Central memory CD8-positive, alpha-beta T cell (primary cell): ENCODE measurements around the gene P2RX7.

Experiments
- ATAC-seq: fragments of 150-1000 bp; cut with Tn5 transposase; replicated peaks from 2 replicates; pipeline ENCODE4 v1.10.0; 2022; ENCODE audit warnings: mild to moderate bottlenecking, moderate FRiP score, moderate number of reproducible peaks; ENCODE audit not compliant: poor library complexity, severe bottlenecking; ENCODE audit errors: extremely low read depth
- DNase-seq, 2 donors: peaks; one replicate each; pipeline ENCODE4 v3.0.0; 2021; ENCODE audit warnings: low spot score in 2 of 2
- H3K27ac Mint-ChIP-seq: one replicate; pipeline ENCODE4 v1.8.0; 2022; ENCODE audit warnings: low read depth, mild to moderate bottlenecking, moderate library complexity, mixed read lengths
- H3K27me3 Mint-ChIP-seq: one replicate; pipeline ENCODE4 v1.8.0; 2022; ENCODE audit warnings: mixed read lengths
- H3K36me3 Mint-ChIP-seq: one replicate; pipeline ENCODE4 v1.8.0; 2022; ENCODE audit warnings: mild to moderate bottlenecking, moderate library complexity, mixed read lengths; ENCODE audit not compliant: insufficient read depth
- H3K4me1 Mint-ChIP-seq: one replicate; pipeline ENCODE4 v1.8.0; 2022; ENCODE audit warnings: mixed read lengths
- H3K4me3 Mint-ChIP-seq: one replicate; pipeline ENCODE4 v1.8.0; 2022; ENCODE audit warnings: mild to moderate bottlenecking, moderate library complexity, mixed read lengths
- H3K9me3 Mint-ChIP-seq: one replicate; pipeline ENCODE4 v1.8.0; 2022; ENCODE audit warnings: mixed read lengths

P2RX7 gene

DNA sequence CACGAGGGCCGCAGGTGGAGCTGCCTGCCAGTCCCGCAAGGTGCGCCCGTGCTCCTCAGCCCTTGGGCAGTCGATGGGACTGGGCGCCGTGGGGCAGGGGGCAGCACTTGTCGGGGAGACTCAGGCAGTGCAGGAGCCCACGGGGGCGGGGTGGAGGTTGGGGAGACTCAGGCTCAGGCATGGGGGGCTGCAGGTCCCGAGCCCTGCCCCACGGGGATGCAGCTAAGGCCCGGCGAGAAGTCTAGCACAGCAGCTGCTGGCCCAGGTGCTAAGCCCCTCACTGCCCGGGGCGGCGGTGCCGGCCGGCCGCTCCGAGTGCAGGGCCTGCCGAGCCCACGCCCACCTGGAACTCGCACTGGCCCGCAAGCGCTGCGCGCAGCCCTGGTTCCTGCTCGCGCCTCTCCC, 39.2 kb upstream of the P2RX7 start:
- Mint-ChIP-seq H3K4me1 (peaks cover 58% of the 10 kb centered on the region), H3K9me3 (no peaks in the 10 kb centered on the region), H3K4me3 (no peak overlapping the region), H3K36me3 (peaks cover 4% of the 10 kb centered on the region), H3K27me3 (no peaks in the 10 kb centered on the region), H3K27ac (no peak overlapping the region)
- ATAC-seq (no peak), DNase-seq (no peak)

DNA sequence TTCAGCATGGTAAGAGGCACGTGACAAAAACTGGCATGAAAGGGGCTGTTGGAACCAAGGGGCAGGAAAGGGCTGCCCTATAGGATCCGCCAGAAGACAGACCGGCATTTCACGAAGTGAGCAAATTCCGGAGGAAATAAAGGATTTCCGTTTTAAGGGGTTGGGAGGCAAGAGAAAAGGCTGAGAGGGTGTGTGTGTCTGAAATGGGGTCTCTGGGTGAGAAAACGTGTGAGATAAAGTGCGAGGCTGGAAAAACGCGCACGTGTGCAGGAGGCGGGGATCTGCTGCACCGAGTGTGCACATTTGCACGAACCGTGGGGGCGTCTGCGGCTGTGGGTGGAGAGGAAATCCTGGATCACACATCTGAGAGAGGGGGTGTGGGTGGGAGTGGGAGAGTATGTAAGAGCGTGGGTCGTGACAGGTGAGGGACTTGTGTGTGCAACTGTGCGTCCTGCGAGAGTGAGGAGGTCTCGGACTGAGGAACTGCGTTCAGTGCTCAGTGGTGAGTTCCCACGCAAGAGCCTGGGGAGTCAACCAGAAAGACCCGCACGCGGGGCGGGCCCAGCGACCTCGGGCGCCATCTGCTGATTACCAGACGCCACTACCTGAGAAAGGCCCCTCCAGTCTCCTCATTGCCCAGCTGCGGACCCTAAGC, 37.0 kb upstream of the P2RX7 start:
- H3K4me1 Mint-ChIP-seq: peaks cover 51% of the 10 kb centered on the region
- H3K4me3 Mint-ChIP-seq: peak overlapping the region; percentile 76

DNA sequence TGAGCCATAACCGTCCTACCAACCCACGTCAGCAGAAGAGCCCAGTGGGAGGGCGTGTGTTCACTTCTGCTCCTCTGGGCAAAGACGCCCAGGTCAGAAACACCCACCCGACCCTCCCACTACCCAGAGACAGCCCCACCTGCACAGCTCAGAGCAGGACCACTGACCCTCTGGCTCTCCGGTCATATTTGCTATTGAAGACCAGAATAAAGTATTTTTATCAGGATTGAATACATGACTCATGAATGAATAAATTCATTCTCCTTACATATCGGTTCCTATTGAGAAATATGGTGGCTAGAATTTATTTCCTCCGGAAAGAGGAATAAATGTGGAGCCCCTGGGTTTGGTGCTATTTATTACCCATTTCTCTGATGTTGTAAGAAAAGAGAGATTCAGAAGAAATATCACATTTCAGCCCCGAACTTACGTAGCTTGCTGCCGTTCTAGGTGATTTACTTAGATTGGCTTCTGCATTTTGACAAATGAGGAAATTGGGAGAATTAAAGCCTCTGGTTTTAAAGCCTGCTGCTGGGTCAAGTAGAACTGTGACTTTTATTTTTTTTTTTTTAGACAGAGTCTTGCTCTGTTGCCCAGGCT, 36.4 kb upstream of the P2RX7 start:
- ATAC-seq (no peak), DNase-seq (no peak)
- Mint-ChIP-seq H3K4me1 (peaks cover 45% of the 10 kb centered on the region), H3K4me3 (peak overlapping the region; percentile 76), H3K27me3 (peaks cover 10% of the 10 kb centered on the region), H3K27ac (peak overlapping the region; percentile 66), H3K36me3 (peaks cover 4% of the 10 kb centered on the region), H3K9me3 (peaks cover 3% of the 10 kb centered on the region)

More for the DNA sequence above, 37.0 kb upstream of the P2RX7 start:
- Mint-ChIP-seq H3K27me3 (peaks cover 10% of the 10 kb centered on the region), H3K27ac (peak overlapping the region; percentile 66), H3K36me3 (peaks cover 4% of the 10 kb centered on the region), H3K9me3 (peaks cover 3% of the 10 kb centered on the region)
- ATAC-seq (peak; percentile 60), DNase-seq (peak; percentile 66 to 72)

DNA sequence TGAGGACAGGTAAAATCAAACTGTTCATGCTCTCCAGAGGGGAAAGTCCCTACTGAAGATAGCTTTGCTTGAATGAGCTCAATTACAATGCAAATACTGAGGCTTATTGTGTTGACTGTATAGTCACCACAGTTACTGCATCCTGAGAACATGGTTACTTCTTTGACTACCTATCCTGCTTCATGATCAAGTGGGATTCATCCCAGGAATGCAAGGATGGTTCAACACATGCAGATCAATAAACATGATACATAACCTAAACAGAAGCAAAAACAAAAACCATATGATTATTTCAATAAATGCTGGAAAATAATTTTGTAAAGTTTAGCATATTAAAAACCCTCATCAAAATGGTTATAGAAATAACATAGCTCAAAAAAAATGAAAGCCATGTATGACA, 32.9 kb upstream of the P2RX7 start:
- peaks cover 10% of the 10 kb centered on the region for H3K27me3 Mint-ChIP-seq
- no peak for DNase-seq
- ATAC-seq: no peak
- peaks cover 17% of the 10 kb centered on the region for H3K4me1 Mint-ChIP-seq
- H3K27ac Mint-ChIP-seq: no peak overlapping the region
- H3K9me3 Mint-ChIP-seq: peaks cover 3% of the 10 kb centered on the region
- H3K36me3 Mint-ChIP-seq: no peaks in the 10 kb centered on the region
- no peak overlapping the region for H3K4me3 Mint-ChIP-seq

GRCh38 chr12:121102307-121102706, 30.4 kb upstream of the P2RX7 start:
- peaks cover 10% of the 10 kb centered on the region for H3K27me3 Mint-ChIP-seq
- H3K4me3 Mint-ChIP-seq: no peak overlapping the region
- H3K36me3 Mint-ChIP-seq: no peaks in the 10 kb centered on the region
- H3K9me3 Mint-ChIP-seq: peaks cover 3% of the 10 kb centered on the region
- DNase-seq: no peak
- no peaks in the 10 kb centered on the region for H3K4me1 Mint-ChIP-seq
- no peak for ATAC-seq
- no peak overlapping the region for H3K27ac Mint-ChIP-seq

DNA sequence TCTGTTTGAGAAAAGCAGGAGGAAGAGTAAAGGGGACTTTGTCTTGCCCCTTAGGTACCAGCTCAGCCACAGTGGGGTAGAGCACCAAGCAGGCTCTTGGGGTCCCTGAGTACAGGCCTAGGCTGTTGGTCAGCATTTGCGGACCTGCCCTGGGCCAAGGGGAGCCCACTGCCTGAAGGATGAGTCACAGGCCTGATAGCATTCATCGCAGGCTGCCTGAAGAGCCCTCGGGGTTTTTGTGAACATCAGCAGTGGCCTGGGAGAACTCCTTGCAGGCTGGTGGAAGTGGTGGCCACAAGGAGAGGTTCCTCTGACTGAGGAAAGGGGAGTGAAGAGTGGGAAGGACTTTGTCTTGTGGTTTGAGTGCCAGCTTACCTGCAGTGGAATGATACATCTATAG, 25.0 kb upstream of the P2RX7 start:
- H3K4me3 Mint-ChIP-seq: no peak overlapping the region

GRCh38 chr12:121108492-121108891, 24.2 kb upstream of the P2RX7 start:
- no peak overlapping the region for H3K27ac Mint-ChIP-seq
- no peak overlapping the region for H3K4me3 Mint-ChIP-seq
- peaks cover 6% of the 10 kb centered on the region for H3K4me1 Mint-ChIP-seq
- no peaks in the 10 kb centered on the region for H3K9me3 Mint-ChIP-seq
- DNase-seq: no peak
- ATAC-seq: no peak
- H3K36me3 Mint-ChIP-seq: no peaks in the 10 kb centered on the region
- H3K27me3 Mint-ChIP-seq: no peaks in the 10 kb centered on the region

More for the DNA sequence above, 25.0 kb upstream of the P2RX7 start:
- H3K27ac Mint-ChIP-seq: no peak overlapping the region
- H3K36me3 Mint-ChIP-seq: no peaks in the 10 kb centered on the region
- H3K4me1 Mint-ChIP-seq: peaks cover 6% of the 10 kb centered on the region
- H3K27me3 Mint-ChIP-seq: no peaks in the 10 kb centered on the region
- DNase-seq (no peak), ATAC-seq (no peak)
- no peaks in the 10 kb centered on the region for H3K9me3 Mint-ChIP-seq

DNA sequence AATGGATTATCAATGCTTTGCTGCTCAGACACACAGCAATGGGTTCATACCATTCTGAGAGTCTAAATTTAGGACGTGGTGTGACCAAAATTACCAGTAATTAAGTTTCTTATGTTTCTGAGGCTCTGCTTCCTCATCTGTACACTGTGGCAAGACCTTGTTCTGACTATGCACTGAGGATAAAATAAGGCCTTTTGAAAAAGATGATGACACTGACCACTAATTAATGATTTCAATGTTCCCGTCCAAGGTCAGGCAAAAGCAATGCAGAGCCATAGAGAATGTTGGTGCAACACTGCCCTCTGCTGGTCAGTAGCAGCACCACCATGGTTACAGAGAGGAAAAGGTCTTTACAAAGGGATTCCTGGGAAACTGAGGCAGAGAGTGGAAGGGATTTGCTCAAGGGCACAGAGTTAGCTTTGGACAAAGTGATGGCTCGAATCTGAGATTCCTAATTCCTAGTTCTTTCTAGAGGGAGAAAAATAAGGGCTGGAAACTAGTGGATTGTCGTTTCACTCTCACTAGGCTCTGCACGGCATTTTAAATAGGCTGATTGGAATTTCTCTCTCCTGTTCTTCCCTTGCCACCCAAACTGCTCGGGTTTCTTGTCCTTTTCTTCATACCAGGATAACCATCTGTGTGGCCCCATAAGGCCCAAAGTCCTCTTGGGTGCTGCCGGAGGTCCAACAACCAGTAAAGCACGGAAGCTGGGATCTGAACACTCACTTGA, 22.3 kb upstream of the P2RX7 start:
- ATAC-seq (no peak), DNase-seq (peak; percentile 29 to 59)
- Mint-ChIP-seq H3K36me3 (no peaks in the 10 kb centered on the region), H3K27ac (no peak overlapping the region), H3K27me3 (no peaks in the 10 kb centered on the region), H3K9me3 (no peaks in the 10 kb centered on the region), H3K4me1 (peaks cover 6% of the 10 kb centered on the region), H3K4me3 (no peak overlapping the region)

DNA sequence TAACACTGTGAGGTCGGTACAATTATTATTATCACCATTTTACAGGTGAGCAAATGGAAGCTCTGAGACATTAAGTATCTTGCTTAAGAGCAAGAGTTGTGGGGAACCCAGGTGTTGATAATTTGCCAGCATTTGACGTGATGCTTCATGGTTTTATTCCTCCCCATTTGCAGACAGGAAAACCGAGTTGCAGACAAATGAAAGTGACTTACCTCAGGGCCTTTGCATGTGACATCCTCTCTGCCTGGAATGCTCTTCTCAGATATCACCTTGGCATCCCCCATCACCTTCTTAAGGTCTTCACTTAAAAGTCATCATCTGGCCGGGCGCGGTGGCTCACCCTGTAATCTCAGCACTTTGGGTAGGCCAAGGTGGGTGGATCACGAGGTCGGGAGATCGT, 21.0 kb upstream of the P2RX7 start:
- no peaks in the 10 kb centered on the region for H3K9me3 Mint-ChIP-seq
- H3K4me3 Mint-ChIP-seq: no peak overlapping the region
- H3K27ac Mint-ChIP-seq: no peak overlapping the region
- peaks cover 1% of the 10 kb centered on the region for H3K36me3 Mint-ChIP-seq
- H3K27me3 Mint-ChIP-seq: no peaks in the 10 kb centered on the region
- no peak for ATAC-seq
- peaks cover 6% of the 10 kb centered on the region for H3K4me1 Mint-ChIP-seq
- no peak for DNase-seq

DNA sequence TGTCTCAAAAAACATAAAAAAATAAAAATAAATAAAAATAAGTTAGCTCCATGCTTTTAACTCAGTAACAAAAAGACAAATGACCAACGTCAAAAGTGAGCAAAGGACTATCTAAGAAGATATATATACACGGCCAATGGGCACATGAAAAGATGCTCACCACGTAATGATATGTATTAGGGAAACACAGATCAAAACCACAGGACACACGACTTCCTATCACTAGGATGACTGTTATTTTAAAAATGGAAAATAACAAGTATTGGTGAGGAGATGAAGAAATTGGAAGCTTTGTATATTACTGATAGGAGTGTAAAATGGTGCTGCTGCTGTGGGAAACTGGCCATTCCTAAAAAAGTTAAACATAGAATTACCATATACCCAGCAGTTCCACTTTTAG, 20.2 kb upstream of the P2RX7 start:
- Mint-ChIP-seq H3K9me3 (no peaks in the 10 kb centered on the region), H3K36me3 (peaks cover 1% of the 10 kb centered on the region), H3K27me3 (no peaks in the 10 kb centered on the region), H3K4me1 (peaks cover 6% of the 10 kb centered on the region), H3K27ac (no peak overlapping the region), H3K4me3 (no peak overlapping the region)
- no peak for DNase-seq
- no peak for ATAC-seq

DNA sequence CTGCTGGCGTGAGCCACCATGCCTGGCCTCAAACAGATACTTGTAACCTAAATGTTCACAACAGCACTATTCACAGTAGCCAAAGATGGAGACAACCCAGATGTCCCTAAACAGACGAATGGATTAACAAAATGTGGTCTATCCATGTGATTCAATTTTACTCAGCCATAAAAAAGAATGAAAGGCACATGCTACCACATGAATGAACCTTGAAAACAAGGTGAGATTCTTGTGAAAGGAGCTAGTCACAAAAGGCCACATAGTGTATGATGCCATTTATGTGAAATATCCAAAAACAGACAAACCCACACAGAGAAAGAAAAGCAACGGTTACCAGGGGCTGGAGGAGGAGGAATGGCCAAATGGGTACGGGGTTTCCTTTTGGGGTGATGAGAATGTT, 19.6 kb upstream of the P2RX7 start:
- H3K9me3 Mint-ChIP-seq: no peaks in the 10 kb centered on the region
- no peak overlapping the region for H3K4me3 Mint-ChIP-seq
- peaks cover 6% of the 10 kb centered on the region for H3K4me1 Mint-ChIP-seq
- H3K27ac Mint-ChIP-seq: no peak overlapping the region
- H3K27me3 Mint-ChIP-seq: no peaks in the 10 kb centered on the region
- peaks cover 1% of the 10 kb centered on the region for H3K36me3 Mint-ChIP-seq
- DNase-seq (no peak), ATAC-seq (no peak)

DNA sequence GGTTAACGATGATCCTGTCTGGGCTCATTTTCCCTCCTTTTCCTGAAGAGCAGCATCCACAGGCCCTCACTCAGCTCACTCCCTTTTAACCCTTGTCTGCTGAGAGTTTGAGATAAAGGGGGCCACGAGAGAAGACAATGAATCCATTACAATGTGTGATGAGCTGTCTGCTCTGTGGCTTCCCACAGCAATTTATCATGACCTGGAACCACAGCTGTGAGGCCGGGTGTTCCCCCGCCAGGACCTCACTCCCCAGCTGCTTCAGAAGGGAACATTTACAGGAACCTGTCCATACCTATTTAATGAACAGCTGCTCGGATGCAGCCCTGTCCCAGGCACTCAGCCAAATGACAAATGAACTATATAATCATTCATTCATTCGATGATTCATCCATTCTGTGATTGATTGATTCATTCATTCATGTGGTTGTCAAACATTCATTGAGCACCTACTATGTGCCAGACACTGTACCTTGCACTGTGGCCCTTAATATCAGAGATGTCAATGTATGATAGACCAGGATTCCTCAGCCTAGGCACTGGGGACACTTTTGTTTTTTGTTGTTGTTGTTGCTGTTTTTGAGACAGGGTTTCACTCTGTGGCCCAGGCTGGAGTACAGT, 18.5 kb upstream of the P2RX7 start:
- ATAC-seq (no peak), DNase-seq (no peak)
- no peaks in the 10 kb centered on the region for H3K27me3 Mint-ChIP-seq
- no peak overlapping the region for H3K4me3 Mint-ChIP-seq
- H3K4me1 Mint-ChIP-seq: peaks cover 9% of the 10 kb centered on the region
- no peak overlapping the region for H3K27ac Mint-ChIP-seq
- H3K9me3 Mint-ChIP-seq: no peaks in the 10 kb centered on the region
- peaks cover 3% of the 10 kb centered on the region for H3K36me3 Mint-ChIP-seq
